Spleen (tissue), 7 donors: ENCODE data around the gene CYLD.

Source experiments
- POLR2AphosphoS5 ChIP-seq, 3 donors: sonication (generic); formaldehyde crosslinking; IDR thresholded peaks; one replicate each; pipeline ENCODE4 v1.5.1; 2017; ENCODE audit warnings: antibody characterized with exemption in 3 of 3
- TF ChIP-seq, protein P1 (sequence below), 11 experiments: fragments of 200-600 bp in 7 of 11; fragments of 450-650 bp in 4 of 11; sonication (generic) in 4 of 11; IDR thresholded peaks in 8 of 11; conservative IDR thresholded peaks in 3 of 11; 1 replicate in 7 of 11; 2 replicates in 4 of 11; pipeline versions ENCODE4 v1.4.0 to v1.8.0; 2016 to 2021; ENCODE audit warnings: antibody characterized with exemption in 11 of 11, inconsistent platforms in 4 of 11, mild to moderate bottlenecking in 1 of 11
- donor health status: DM: no; HTN: no; CAD: no; lungs with moderate emphysema.
- donor health status: DM: no; HTN: no; CAD: no.
- donor health status: DM: no; HTN: no; CAD: no.

DNA sequence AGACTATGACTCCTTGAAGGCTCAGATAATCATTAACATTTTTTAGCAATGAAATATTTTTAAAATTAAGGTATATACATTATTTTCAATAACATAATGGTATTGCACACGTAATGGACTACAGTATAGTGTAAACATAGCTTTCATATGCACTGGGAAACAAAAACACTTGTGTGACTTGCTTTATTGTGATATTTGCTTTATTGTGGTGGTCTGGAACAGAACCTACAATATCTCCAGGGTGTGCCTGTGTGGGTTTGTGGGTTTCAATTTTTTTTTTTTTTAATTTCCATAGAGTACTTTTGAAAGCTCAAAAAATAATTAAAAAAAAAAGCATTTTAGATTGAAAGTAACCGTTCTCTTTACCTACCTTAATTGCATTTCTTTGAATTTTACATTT, 25.3 kb downstream of the CYLD start:
- TF ChIP-seq, protein P1, sequence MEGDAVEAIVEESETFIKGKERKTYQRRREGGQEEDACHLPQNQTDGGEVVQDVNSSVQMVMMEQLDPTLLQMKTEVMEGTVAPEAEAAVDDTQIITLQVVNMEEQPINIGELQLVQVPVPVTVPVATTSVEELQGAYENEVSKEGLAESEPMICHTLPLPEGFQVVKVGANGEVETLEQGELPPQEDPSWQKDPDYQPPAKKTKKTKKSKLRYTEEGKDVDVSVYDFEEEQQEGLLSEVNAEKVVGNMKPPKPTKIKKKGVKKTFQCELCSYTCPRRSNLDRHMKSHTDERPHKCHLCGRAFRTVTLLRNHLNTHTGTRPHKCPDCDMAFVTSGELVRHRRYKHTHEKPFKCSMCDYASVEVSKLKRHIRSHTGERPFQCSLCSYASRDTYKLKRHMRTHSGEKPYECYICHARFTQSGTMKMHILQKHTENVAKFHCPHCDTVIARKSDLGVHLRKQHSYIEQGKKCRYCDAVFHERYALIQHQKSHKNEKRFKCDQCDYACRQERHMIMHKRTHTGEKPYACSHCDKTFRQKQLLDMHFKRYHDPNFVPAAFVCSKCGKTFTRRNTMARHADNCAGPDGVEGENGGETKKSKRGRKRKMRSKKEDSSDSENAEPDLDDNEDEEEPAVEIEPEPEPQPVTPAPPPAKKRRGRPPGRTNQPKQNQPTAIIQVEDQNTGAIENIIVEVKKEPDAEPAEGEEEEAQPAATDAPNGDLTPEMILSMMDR (IDR thresholded peaks at IDR 0.05 in 8 of 11, conservative IDR thresholded peaks at IDR 0.05 in 3 of 11), result no peak
- no peak for TF ChIP-seq POLR2AphosphoS5 (IDR thresholded peaks at IDR 0.05)
